ENCODE data around the gene TCERG1.

GRCh38 chr5:146446861-146447733, at the start of gene TCERG1:
- TF ChIP-seq POLR2A (IDR thresholded peaks at IDR 0.05): peak; percentile 34
- peak; percentile 76 to 92 (median 84) for TF ChIP-seq CTCF (IDR thresholded peaks at IDR 0.05)
- no peak for TF ChIP-seq EP300 (IDR thresholded peaks at IDR 0.05)

Measured in ovary (tissue), 3 donors.